Measurements from ENCODE around the gene DPF3. TPM values are rescaled to one million over a fixed set of nuclear protein-coding genes. Genes with fewer than 3 reads are reported as not detected.

Gene DPF3
- total RNA-seq, 4 donors from 2014 or later = 1.1 to 4.7 (median 1.8) TPM

DNA sequence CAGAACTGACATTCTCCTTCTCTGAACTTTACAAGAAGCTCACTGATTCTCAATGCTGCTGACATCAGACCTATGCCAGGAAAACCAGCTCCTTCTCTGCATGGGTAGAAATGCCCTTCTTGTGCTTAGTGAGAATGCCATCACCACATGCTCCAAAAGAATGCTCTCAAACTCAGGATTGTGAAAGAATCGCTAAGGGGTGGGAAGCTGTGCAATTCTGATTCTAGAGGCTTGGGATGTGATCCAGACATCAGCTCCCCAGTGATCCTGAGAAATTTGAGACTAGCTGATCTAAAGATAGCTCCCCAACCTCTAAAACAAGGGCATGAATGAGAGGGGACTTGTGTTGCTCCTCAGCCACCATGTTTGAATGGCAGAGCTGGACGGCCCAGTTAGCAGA lies 113.2 kb downstream of the DPF3 start:
- 59 to 65% methylated on average over 2 of the region's 2 CpGs for WGBS, 2 donors
- DNase-seq (ENCODE audit: low spot score in 2 of 2) = peak in 1 of 2 donors; percentile 26
- TF ChIP-seq, protein P1, sequence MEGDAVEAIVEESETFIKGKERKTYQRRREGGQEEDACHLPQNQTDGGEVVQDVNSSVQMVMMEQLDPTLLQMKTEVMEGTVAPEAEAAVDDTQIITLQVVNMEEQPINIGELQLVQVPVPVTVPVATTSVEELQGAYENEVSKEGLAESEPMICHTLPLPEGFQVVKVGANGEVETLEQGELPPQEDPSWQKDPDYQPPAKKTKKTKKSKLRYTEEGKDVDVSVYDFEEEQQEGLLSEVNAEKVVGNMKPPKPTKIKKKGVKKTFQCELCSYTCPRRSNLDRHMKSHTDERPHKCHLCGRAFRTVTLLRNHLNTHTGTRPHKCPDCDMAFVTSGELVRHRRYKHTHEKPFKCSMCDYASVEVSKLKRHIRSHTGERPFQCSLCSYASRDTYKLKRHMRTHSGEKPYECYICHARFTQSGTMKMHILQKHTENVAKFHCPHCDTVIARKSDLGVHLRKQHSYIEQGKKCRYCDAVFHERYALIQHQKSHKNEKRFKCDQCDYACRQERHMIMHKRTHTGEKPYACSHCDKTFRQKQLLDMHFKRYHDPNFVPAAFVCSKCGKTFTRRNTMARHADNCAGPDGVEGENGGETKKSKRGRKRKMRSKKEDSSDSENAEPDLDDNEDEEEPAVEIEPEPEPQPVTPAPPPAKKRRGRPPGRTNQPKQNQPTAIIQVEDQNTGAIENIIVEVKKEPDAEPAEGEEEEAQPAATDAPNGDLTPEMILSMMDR (IDR thresholded peaks at IDR 0.05) = no peak
- no peak for TF ChIP-seq POLR2A (IDR thresholded peaks at IDR 0.05)
- intact Hi-C loops (cut with DNase I; ENCODE audit: low total_unique reads) = no loop called here
- H3K4me3 ChIP-seq (ENCODE audit: low read depth, poor library complexity, severe bottlenecking) = no peak overlapping the region

GRCh38 chr14:72779679-72780078 lies 114.2 kb downstream of the DPF3 start:
- intact Hi-C loops (cut with DNase I; ENCODE audit: low total_unique reads) = no loop called here
- WGBS, 2 donors = 94 to 100% methylated on average over 2 of the region's 2 CpGs
- no peak overlapping the region for H3K4me3 ChIP-seq (ENCODE audit: low read depth, poor library complexity, severe bottlenecking)
- TF ChIP-seq, protein P1 (IDR thresholded peaks at IDR 0.05) = no peak
- peak in 1 of 2 donors; percentile 37 for DNase-seq (ENCODE audit: low spot score in 2 of 2)

DNA sequence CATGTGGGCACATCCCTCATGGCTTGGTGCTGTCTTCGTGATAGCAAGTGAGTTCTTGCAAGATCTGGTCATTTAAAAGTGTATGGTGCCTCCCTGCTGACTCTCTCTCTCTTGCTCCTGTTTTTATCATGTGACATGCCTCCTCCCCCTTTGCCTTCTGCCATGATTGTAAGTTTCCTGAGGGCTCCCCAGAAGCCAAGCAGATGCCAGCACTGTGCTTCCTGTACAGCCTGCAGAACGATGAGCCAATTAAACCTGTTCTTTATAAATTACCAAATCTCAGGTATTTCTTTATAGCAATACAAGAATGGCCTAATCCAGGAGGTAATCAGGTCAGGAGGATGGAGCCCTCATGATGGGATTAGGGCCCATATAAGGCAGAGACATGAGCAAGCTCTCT lies 116.3 kb downstream of the DPF3 start:
- DNase-seq (ENCODE audit: low spot score in 2 of 2) = peak in 1 of 2 donors; percentile 36
- WGBS, 2 donors = 94 to 97% methylated on average over 2 of the region's 2 CpGs
- intact Hi-C loops (cut with DNase I; ENCODE audit: low total_unique reads) = no loop called here
- no peak overlapping the region for H3K4me3 ChIP-seq (ENCODE audit: low read depth, poor library complexity, severe bottlenecking)
- TF ChIP-seq, protein P1 (IDR thresholded peaks at IDR 0.05) = no peak
- TF ChIP-seq POLR2A (IDR thresholded peaks at IDR 0.05) = no peak

GRCh38 chr14:72776701-72777261 lies 117.1 kb downstream of the DPF3 start:
- DNase-seq (ENCODE audit: low spot score in 2 of 2) = peak in 1 of 2 donors; percentile 48
- 50% methylated on average over 8 of the region's 8 CpGs for WGBS, 2 donors

DNA sequence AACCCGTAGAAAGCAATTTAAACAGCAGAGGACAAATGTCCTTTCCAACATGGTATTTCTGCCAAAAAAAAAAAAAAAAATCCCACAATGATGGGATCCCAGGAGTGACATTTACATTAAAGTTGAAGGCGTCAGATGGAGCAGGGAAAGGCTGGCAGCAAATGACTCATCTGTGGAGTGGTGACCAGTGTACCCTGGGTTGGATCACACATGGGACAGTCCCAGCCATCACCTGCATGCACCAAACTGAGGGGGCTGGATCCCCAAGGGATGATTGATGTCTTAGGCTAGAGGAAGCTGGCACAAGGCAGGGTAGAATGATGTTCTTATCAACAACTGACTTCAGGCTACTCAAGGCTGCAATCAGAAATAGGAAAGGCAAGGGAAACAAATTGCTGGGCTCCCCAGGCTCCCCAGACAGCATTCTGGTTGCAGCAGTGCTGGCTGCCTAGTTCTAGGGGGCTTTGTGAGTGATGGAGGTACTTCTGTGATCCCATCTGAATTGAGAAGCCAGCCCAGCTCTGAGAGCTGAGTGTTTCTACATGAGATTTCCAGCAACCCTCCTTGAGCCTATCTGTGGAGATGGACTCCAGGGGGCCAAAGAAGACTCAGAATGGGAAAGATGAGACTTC lies 117.9 kb downstream of the DPF3 start:
- TF ChIP-seq, protein P1 (IDR thresholded peaks at IDR 0.05) = no peak
- TF ChIP-seq POLR2A (IDR thresholded peaks at IDR 0.05) = no peak
- peak in 1 of 2 donors; percentile 49 for DNase-seq (ENCODE audit: low spot score in 2 of 2)
- no peak overlapping the region for H3K4me3 ChIP-seq (ENCODE audit: low read depth, poor library complexity, severe bottlenecking)
- intact Hi-C loops (cut with DNase I; ENCODE audit: low total_unique reads) = no loop called here
- 77 to 87% methylated on average over 2 of the region's 2 CpGs for WGBS, 2 donors

More at GRCh38 chr14:72776701-72777261, 117.1 kb downstream of the DPF3 start:
- intact Hi-C loops (cut with DNase I; ENCODE audit: low total_unique reads) = no loop called here
- no peak overlapping the region for H3K4me3 ChIP-seq (ENCODE audit: low read depth, poor library complexity, severe bottlenecking)
- TF ChIP-seq, protein P1 (IDR thresholded peaks at IDR 0.05) = no peak
- no peak for TF ChIP-seq POLR2A (IDR thresholded peaks at IDR 0.05)

Data from lower leg skin (tissue), 4 donors.